ENCODE measurements around the gene NRG4. TPM values are rescaled to one million over a fixed set of nuclear protein-coding genes. Genes with fewer than 3 reads are reported as not detected.

NRG4 gene
- total RNA-seq, 1 donor from 2014 or later: not detected

DNA sequence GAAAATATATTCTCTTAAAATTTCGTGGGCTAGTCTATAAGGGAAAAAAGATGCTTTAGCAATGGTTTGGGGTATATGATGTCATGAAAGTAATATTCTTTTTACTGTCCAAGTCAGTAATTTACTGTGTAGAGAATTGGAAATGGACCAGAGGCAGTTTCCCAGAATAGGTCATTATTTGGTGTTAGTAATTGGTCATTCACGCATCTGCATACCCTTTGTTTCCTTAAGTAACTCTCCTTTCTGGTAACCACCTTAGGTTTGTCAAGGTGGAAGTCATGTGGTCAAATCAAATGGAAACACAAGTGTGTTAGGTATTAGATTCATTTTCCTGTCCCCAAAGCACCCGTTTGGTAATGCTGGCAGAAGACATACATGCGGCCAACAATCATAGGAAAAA, 84.6 kb downstream of the NRG4 start:
- peaks cover 5% of the 10 kb centered on the region for H3K4me1 ChIP-seq
- no peak for DNase-seq (ENCODE audit: extremely low spot score in 2 of 2)
- intact Hi-C loops (cut with DNase I): no loop called here
- H3K36me3 ChIP-seq: peaks cover 0 to 11% of the 10 kb centered on the region in 2 donors
- H3K4me3 ChIP-seq: no peak overlapping the region
- no peak overlapping the region for H3K27ac ChIP-seq
- TF ChIP-seq, protein P1, sequence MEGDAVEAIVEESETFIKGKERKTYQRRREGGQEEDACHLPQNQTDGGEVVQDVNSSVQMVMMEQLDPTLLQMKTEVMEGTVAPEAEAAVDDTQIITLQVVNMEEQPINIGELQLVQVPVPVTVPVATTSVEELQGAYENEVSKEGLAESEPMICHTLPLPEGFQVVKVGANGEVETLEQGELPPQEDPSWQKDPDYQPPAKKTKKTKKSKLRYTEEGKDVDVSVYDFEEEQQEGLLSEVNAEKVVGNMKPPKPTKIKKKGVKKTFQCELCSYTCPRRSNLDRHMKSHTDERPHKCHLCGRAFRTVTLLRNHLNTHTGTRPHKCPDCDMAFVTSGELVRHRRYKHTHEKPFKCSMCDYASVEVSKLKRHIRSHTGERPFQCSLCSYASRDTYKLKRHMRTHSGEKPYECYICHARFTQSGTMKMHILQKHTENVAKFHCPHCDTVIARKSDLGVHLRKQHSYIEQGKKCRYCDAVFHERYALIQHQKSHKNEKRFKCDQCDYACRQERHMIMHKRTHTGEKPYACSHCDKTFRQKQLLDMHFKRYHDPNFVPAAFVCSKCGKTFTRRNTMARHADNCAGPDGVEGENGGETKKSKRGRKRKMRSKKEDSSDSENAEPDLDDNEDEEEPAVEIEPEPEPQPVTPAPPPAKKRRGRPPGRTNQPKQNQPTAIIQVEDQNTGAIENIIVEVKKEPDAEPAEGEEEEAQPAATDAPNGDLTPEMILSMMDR (IDR thresholded peaks at IDR 0.05): no peak
- TF ChIP-seq POLR2AphosphoS5 (IDR thresholded peaks at IDR 0.05; ENCODE audit: insufficient read depth in 1 of 2, low read depth in 1 of 2) (no peak), POLR2A (IDR thresholded peaks at IDR 0.05) (no peak)
- H3K27me3 ChIP-seq: no peaks in the 10 kb centered on the region
- H3K9me3 ChIP-seq: no peaks in the 10 kb centered on the region

DNA sequence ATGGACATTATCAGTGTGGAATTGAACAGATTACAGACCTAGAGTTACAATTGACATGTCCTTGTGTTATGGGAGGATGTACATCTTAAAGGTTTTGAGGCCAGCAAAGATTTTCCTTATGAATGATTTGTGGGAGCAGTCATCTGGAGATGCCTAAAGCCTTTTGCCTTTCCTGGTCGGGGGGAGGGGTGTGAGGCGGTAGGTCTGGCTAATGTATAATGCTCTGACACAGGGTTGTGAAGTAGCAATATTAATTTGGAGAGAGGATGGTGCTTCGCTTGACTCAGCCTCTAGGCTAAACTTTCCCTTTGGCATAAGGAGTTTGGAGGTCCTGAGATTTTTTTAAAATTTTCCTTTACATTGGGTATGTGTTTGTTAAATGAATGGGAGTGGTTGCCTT, 85.3 kb downstream of the NRG4 start:
- H3K27me3 ChIP-seq: no peaks in the 10 kb centered on the region
- H3K9me3 ChIP-seq: no peaks in the 10 kb centered on the region
- intact Hi-C loops (cut with DNase I): no loop called here
- H3K27ac ChIP-seq: no peak overlapping the region
- TF ChIP-seq, protein P1 (IDR thresholded peaks at IDR 0.05): no peak
- no peak for TF ChIP-seq POLR2A (IDR thresholded peaks at IDR 0.05)
- no peak for TF ChIP-seq POLR2AphosphoS5 (IDR thresholded peaks at IDR 0.05; ENCODE audit: insufficient read depth in 1 of 2, low read depth in 1 of 2)
- peaks cover 0 to 7% of the 10 kb centered on the region in 2 donors for H3K36me3 ChIP-seq
- peaks cover 10% of the 10 kb centered on the region for H3K4me1 ChIP-seq
- no peak overlapping the region for H3K4me3 ChIP-seq
- no peak for DNase-seq (ENCODE audit: extremely low spot score in 2 of 2)

DNA sequence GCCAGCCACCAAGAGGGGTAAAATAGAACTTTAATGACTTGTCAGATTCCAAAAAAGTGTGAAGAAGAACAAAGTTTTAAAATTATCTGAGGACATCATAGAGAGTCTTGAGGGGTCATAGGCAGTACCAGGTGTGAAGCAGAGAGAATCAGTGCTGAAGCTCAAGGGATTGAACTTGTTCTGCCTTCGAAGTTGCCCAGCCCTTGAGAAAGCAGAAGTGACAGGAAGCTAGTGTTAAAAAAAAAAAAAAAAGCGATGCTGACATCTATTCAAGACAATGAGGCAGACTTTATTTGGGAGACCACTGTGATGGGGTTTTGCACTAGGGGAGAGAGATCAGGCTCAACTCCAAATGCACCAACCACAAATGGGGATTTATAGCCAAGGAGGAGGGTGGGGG, 86.8 kb downstream of the NRG4 start:
- H3K27me3 ChIP-seq: no peaks in the 10 kb centered on the region
- intact Hi-C loops (cut with DNase I): no loop called here
- no peak overlapping the region for H3K4me3 ChIP-seq
- DNase-seq (ENCODE audit: extremely low spot score in 2 of 2): no peak
- no peaks in the 10 kb centered on the region for H3K9me3 ChIP-seq
- H3K27ac ChIP-seq: no peak overlapping the region
- H3K4me1 ChIP-seq: peaks cover 10% of the 10 kb centered on the region
- no peak for TF ChIP-seq POLR2AphosphoS5 (IDR thresholded peaks at IDR 0.05; ENCODE audit: insufficient read depth in 1 of 2, low read depth in 1 of 2)
- no peak for TF ChIP-seq POLR2A (IDR thresholded peaks at IDR 0.05)
- H3K36me3 ChIP-seq: no peaks in the 10 kb centered on the region

DNA sequence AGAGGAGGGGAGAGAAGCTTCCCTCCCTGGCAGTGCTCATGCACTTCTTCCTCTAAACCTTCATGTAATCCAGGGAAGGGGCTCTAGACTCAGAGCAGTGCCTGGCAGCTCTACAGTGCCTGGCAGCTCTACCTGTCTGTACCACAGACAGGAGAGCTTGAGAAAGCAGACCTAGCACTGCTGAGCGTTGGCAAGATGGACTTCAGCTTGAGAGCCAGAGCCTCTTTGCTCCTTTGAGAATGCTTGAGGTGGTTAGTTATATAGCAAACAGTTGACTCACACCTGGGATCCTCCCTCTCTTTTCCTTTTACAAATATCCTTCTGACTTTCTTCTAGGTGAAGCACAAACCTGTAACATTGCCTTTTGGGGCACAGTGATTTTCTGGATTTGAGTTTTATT, 87.6 kb downstream of the NRG4 start:
- TF ChIP-seq POLR2AphosphoS5 (IDR thresholded peaks at IDR 0.05; ENCODE audit: insufficient read depth in 1 of 2, low read depth in 1 of 2): no peak
- TF ChIP-seq, protein P1 (IDR thresholded peaks at IDR 0.05): no peak
- no peak for TF ChIP-seq POLR2A (IDR thresholded peaks at IDR 0.05)
- H3K36me3 ChIP-seq: no peaks in the 10 kb centered on the region
- intact Hi-C loops (cut with DNase I): no loop called here
- H3K27me3 ChIP-seq: no peaks in the 10 kb centered on the region
- H3K4me3 ChIP-seq: no peak overlapping the region
- peaks cover 10% of the 10 kb centered on the region for H3K4me1 ChIP-seq
- no peak overlapping the region for H3K27ac ChIP-seq
- H3K9me3 ChIP-seq: no peaks in the 10 kb centered on the region
- no peak for DNase-seq (ENCODE audit: extremely low spot score in 2 of 2)

DNA sequence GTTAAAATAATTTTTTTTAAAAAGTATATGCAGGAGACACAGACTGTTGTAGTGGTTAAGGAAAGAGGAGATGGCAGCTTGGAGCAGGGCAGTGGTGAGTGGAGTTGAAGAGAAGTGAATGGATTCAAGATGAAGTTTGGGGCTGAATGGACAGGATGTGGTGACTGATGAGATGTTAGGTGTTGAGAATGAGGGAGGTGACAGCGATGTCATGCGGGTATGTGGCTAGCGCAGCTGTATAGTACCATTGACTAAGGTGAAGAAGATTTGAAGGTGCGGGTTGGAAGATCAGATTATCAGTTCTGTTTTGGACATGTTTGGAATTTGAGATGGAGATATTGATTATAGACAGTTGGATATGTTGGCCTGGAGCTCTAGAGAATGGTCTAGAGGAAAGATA, 88.5 kb downstream of the NRG4 start:
- DNase-seq (ENCODE audit: extremely low spot score in 2 of 2): no peak
- no peaks in the 10 kb centered on the region for H3K9me3 ChIP-seq
- H3K27ac ChIP-seq: no peak overlapping the region
- intact Hi-C loops (cut with DNase I): no loop called here
- no peaks in the 10 kb centered on the region for H3K27me3 ChIP-seq
- peaks cover 0 to under 1% of the 10 kb centered on the region in 2 donors for H3K36me3 ChIP-seq
- TF ChIP-seq POLR2A (IDR thresholded peaks at IDR 0.05): no peak
- no peak for TF ChIP-seq POLR2AphosphoS5 (IDR thresholded peaks at IDR 0.05; ENCODE audit: insufficient read depth in 1 of 2, low read depth in 1 of 2)
- TF ChIP-seq, protein P1 (IDR thresholded peaks at IDR 0.05): no peak
- H3K4me1 ChIP-seq: peaks cover 10% of the 10 kb centered on the region
- no peak overlapping the region for H3K4me3 ChIP-seq
